Spleen (tissue), 11 donors: ENCODE results near the gene MED27. TPM values are rescaled to one million over a fixed set of nuclear protein-coding genes. Genes with fewer than 3 reads are reported as not detected.

ENCODE experiments used
- DNase-seq: peaks from one replicate; pipeline ENCODE4 v3.0.0-alpha.2; 2020
- H3K27ac ChIP-seq, 8 donors: fragments of 200-600 bp; sonication (generic) in 7 of 8; 1 replicate in 4 of 8; 2 replicates in 4 of 8; pipeline versions ENCODE4 v1.5.0 to v1.8.0; 2016 to 2021; ENCODE audit warnings: inconsistent platforms in 4 of 8, mild to moderate bottlenecking in 4 of 8, moderate library complexity in 1 of 8
- H3K27me3 ChIP-seq, 7 donors: fragments of 200-600 bp; sonication (generic) in 6 of 7; replicated peaks in 1 of 7; 1 replicate in 4 of 7; 2 replicates in 3 of 7; pipeline versions ENCODE4 v1.5.0 to v1.8.0; 2016 to 2021; ENCODE audit warnings: inconsistent platforms in 3 of 7, mild to moderate bottlenecking in 1 of 7
- H3K36me3 ChIP-seq, 6 donors: fragments of 200-600 bp; sonication (generic) in 5 of 6; 1 replicate in 4 of 6; 2 replicates in 2 of 6; pipeline versions ENCODE4 v1.5.0 to v1.8.0; 2016 to 2021; ENCODE audit warnings: inconsistent platforms in 2 of 6
- H3K4me1 ChIP-seq, 6 donors: fragments of 200-600 bp; sonication (generic) in 5 of 6; 1 replicate in 3 of 6; 2 replicates in 3 of 6; pipeline versions ENCODE4 v1.5.0 to v1.8.0; 2016 to 2021; ENCODE audit warnings: inconsistent platforms in 3 of 6
- H3K4me3 ChIP-seq, 8 donors: fragments of 200-600 bp; sonication (generic) in 7 of 8; 1 replicate in 4 of 8; 2 replicates in 4 of 8; pipeline versions ENCODE4 v1.5.0 to v1.8.0; 2016 to 2021; ENCODE audit warnings: inconsistent platforms in 4 of 8, mild to moderate bottlenecking in 4 of 8, moderate library complexity in 2 of 8
- H3K9me3 ChIP-seq, 8 donors: fragments of 200-600 bp; sonication (generic) in 7 of 8; 1 replicate in 4 of 8; 2 replicates in 4 of 8; pipeline versions ENCODE4 v1.5.0 to v1.8.0; 2016 to 2021; ENCODE audit warnings: inconsistent platforms in 4 of 8
- POLR2A ChIP-seq, 3 donors: fragments of 450-650 bp; IDR thresholded peaks; one replicate each; pipeline ENCODE4 v1.5.1; 2017; ENCODE audit warnings: antibody characterized with exemption in 3 of 3, mild to moderate bottlenecking in 1 of 3
- POLR2AphosphoS5 ChIP-seq, 3 donors: sonication (generic); formaldehyde crosslinking; IDR thresholded peaks; one replicate each; pipeline ENCODE4 v1.5.1; 2017; ENCODE audit warnings: antibody characterized with exemption in 3 of 3
- WGBS, 5 donors: extraction: QIAGEN DNeasy Blood & Tissue Kit in 3 of 5; methylation state at CpG; one replicate each; pipeline versions ENCODE4 v1.1.5 to v1.1.7; 2013 to 2018; 5-methylcytosine and 5-hydroxymethylcytosine counted together
- intact Hi-C: fragments of 100-400 bp; cut with DNase I; formaldehyde crosslinking; loops from one replicate; pipeline ENCODE4 v1.15.0; 2023; ENCODE audit warnings: low total_unique reads
- polyA plus RNA-seq, 3 donors: library from polyadenylated mRNA; stranded (reverse); fragments of 200-250 nt; gene quantifications; one replicate each; pipeline ENCODE4 v1.2.1, GENCODE V29; 2013
- total RNA-seq, 7 donors: library from RNA; depleted of rRNA in 3 of 7; stranded (reverse); fragments of >200 nt in 3 of 7; fragmentation: NEBNext Ultra II Directional in 4 of 7; extraction: Animal tissue kit (Norgen Biotek cat#: 25700) in 4 of 7; gene quantifications; one replicate each; pipeline versions ENCODE4 v1.1.0 to v1.2.1, GENCODE V29; 2016 to 2021
- TF ChIP-seq, protein P1 (sequence below), 11 experiments: fragments of 200-600 bp in 7 of 11; fragments of 450-650 bp in 4 of 11; sonication (generic) in 4 of 11; IDR thresholded peaks in 8 of 11; conservative IDR thresholded peaks in 3 of 11; 1 replicate in 7 of 11; 2 replicates in 4 of 11; pipeline versions ENCODE4 v1.4.0 to v1.8.0; 2016 to 2021; ENCODE audit warnings: antibody characterized with exemption in 11 of 11, inconsistent platforms in 4 of 11, mild to moderate bottlenecking in 1 of 11
- donor health status: healthy with polysubstance abuse.
- donor health status: DM: no; HTN: no; CAD: no; lungs with moderate emphysema.
- donor health status: DM: no; HTN: no; CAD: no.
- donor health status: Bipolar disorder and iron deficiency.
- donor health status: healthy.
- donor health status: DM: no; HTN: no; CAD: no.
- donor health status: DM: yes; HTN: yes; CAD: no.

MED27 gene
- total and polyA plus RNA-seq, 10 donors: 13.1 to 22.4 (median 16.0) TPM

DNA sequence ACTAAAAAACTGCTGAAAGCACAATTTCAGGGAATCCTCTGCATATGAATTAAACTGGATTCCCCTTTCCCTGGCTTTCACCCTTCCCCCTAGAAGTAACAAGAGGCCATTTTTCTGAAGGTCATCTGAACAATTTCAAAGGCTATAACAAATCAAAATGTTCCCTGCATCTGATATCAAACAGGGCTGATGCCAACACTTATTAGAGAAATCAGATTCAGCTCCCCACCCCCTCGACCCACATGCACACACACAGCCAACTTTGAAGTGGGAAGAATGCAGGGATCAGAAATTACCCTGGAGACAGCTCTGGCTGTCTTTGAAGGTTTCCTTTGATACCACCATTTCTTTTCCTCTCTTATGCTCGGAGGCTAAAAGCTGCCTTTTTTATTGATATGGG, 190.7 kb downstream of the MED27 start:
- TF ChIP-seq, protein P1, sequence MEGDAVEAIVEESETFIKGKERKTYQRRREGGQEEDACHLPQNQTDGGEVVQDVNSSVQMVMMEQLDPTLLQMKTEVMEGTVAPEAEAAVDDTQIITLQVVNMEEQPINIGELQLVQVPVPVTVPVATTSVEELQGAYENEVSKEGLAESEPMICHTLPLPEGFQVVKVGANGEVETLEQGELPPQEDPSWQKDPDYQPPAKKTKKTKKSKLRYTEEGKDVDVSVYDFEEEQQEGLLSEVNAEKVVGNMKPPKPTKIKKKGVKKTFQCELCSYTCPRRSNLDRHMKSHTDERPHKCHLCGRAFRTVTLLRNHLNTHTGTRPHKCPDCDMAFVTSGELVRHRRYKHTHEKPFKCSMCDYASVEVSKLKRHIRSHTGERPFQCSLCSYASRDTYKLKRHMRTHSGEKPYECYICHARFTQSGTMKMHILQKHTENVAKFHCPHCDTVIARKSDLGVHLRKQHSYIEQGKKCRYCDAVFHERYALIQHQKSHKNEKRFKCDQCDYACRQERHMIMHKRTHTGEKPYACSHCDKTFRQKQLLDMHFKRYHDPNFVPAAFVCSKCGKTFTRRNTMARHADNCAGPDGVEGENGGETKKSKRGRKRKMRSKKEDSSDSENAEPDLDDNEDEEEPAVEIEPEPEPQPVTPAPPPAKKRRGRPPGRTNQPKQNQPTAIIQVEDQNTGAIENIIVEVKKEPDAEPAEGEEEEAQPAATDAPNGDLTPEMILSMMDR (IDR thresholded peaks at IDR 0.05 in 8 of 11, conservative IDR thresholded peaks at IDR 0.05 in 3 of 11): no peak
- TF ChIP-seq POLR2A (IDR thresholded peaks at IDR 0.05) (no peak), POLR2AphosphoS5 (IDR thresholded peaks at IDR 0.05) (no peak)
- no peaks in the 10 kb centered on the region for H3K9me3 ChIP-seq
- H3K4me3 ChIP-seq: no peak overlapping the region
- WGBS, 5 donors: 84 to 98% (median 94%) methylated on average over 2 of the region's 2 CpGs
- intact Hi-C loops: no loop called here
- H3K4me1 ChIP-seq: no peaks in the 10 kb centered on the region
- no peaks in the 10 kb centered on the region for H3K27me3 ChIP-seq
- H3K36me3 ChIP-seq: peaks cover 0 to 66% (median 17%) of the 10 kb centered on the region in 6 donors
- DNase-seq: no peak
- H3K27ac ChIP-seq: no peak overlapping the region

DNA sequence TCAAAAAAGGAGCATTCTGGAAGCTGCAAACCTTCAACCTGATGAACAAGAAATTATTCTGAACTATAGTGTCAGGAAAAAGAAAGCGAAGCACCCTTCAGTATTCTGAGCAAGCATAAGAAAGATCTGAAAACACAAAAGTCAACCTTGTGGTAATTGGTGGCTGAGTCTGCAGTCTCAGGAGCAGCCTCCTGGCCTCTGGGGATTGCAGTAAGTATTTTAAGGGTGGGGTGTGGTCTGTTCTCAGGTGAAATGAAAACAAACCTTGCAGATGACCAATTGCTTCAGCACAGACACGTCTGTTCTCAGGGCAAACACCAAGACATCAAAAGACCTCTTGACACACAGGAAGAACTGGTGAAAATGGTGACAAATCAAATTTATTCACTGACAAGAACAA, 192.0 kb downstream of the MED27 start:
- no peak overlapping the region for H3K27ac ChIP-seq

DNA sequence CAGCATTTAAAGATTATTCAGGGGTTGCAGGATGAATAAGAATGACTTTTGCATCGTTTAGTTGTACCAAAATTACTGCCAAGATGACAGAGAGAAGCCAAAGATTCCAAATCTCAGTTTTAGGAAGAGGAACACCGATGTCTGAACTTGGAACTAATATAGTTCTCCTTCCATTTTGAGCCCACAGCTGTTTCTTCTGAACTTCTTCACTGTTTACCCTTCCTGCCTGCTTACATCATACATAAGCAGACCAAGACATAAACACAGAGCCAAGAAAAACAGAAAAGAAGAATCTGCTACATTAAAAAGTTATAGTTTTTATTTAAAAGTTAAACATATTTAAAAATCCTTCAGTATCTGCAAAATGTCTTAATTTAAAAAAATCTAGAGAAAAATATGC, 192.8 kb downstream of the MED27 start:
- Histone ChIP-seq H3K9me3 (no peaks in the 10 kb centered on the region), H3K4me3 (no peak overlapping the region), H3K4me1 (no peaks in the 10 kb centered on the region), H3K36me3 (peaks cover 0 to 63% (median 6%) of the 10 kb centered on the region in 6 donors), H3K27ac (no peak overlapping the region), H3K27me3 (no peaks in the 10 kb centered on the region)
- DNase-seq: no peak
- WGBS, 5 donors: 79 to 87% (median 84%) methylated on average over 2 of the region's 2 CpGs
- TF ChIP-seq POLR2AphosphoS5 (IDR thresholded peaks at IDR 0.05): no peak
- TF ChIP-seq, protein P1 (IDR thresholded peaks at IDR 0.05 in 8 of 11, conservative IDR thresholded peaks at IDR 0.05 in 3 of 11): no peak
- TF ChIP-seq POLR2A (IDR thresholded peaks at IDR 0.05): no peak
- intact Hi-C loops: no loop called here

More for the DNA sequence above, 192.0 kb downstream of the MED27 start:
- intact Hi-C loops: no loop called here
- no peak overlapping the region for H3K4me3 ChIP-seq
- no peaks in the 10 kb centered on the region for H3K27me3 ChIP-seq
- peaks cover 0 to 63% (median 11%) of the 10 kb centered on the region in 6 donors for H3K36me3 ChIP-seq
- no peaks in the 10 kb centered on the region for H3K9me3 ChIP-seq
- TF ChIP-seq, protein P1 (IDR thresholded peaks at IDR 0.05 in 8 of 11, conservative IDR thresholded peaks at IDR 0.05 in 3 of 11): no peak
- TF ChIP-seq POLR2A (IDR thresholded peaks at IDR 0.05): no peak
- no peak for TF ChIP-seq POLR2AphosphoS5 (IDR thresholded peaks at IDR 0.05)
- 82 to 92% (median 86%) methylated on average over 2 of the region's 2 CpGs for WGBS, 5 donors
- no peak for DNase-seq
- no peaks in the 10 kb centered on the region for H3K4me1 ChIP-seq

DNA sequence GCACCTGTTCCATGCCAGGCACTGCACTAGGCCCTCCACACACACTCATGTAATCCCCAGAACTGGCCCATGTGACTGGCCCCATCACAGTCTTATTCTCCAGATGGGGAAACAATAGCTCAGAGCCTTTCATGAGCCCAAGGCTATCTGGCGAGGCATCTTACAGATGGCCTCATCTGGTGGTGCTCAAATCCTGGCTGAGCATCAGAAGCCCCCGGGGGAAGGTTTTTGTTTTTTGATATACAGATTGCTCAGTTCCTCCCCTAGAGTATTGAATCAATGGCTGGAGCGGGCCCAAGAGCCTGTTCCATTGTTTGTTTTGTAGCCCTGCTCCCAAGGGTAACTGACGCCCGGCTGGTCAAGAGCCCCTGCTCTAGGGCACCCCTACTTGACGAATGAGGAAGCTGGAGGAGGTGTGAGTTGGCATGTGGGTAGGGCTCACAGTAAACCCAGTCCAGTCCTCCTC, 194.5 kb downstream of the MED27 start:
- intact Hi-C loops: no loop called here
- no peaks in the 10 kb centered on the region for H3K9me3 ChIP-seq
- TF ChIP-seq, protein P1 (IDR thresholded peaks at IDR 0.05 in 8 of 11, conservative IDR thresholded peaks at IDR 0.05 in 3 of 11): no peak
- no peak for TF ChIP-seq POLR2AphosphoS5 (IDR thresholded peaks at IDR 0.05)
- peaks cover 0 to 47% (median 0%) of the 10 kb centered on the region in 6 donors for H3K36me3 ChIP-seq
- 64 to 84% (median 79%) methylated on average over 6 of the region's 6 CpGs for WGBS, 5 donors
- no peak overlapping the region for H3K4me3 ChIP-seq
- DNase-seq: no peak
- no peaks in the 10 kb centered on the region for H3K27me3 ChIP-seq
- peaks cover 0 to 7% (median 0%) of the 10 kb centered on the region in 6 donors for H3K4me1 ChIP-seq
- no peak overlapping the region for H3K27ac ChIP-seq
